Psoas muscle (tissue), 8 donors: Measurements from ENCODE around the gene NKX3-2. TPM values are rescaled to one million over a fixed set of nuclear protein-coding genes. Genes with fewer than 3 reads are reported as not detected.

ENCODE experiments used
- ATAC-seq, 4 donors: fragments of 200-7000 bp; cut with Tn5 transposase; one replicate each; pipeline ENCODE4 v1.9.1; 2020; ENCODE audit warnings: moderate library complexity in 3 of 4, mild to moderate bottlenecking in 2 of 4
- DNase-seq, 2 donors: peaks; one replicate each; pipeline ENCODE4 v3.0.0-alpha.2; 2020
- H3K27ac ChIP-seq: fragments of 200-600 bp; one replicate; pipeline ENCODE4 v1.8.0; 2022
- H3K27me3 ChIP-seq, 3 donors: fragments of 200-600 bp in 1 of 3; one replicate each; pipeline versions ENCODE4 v1.6.1 to v1.8.0; 2013 to 2022; ENCODE audit warnings: low read length in 2 of 3, mild to moderate bottlenecking in 2 of 3, moderate library complexity in 1 of 3; ENCODE audit not compliant: insufficient read depth in 3 of 3
- H3K36me3 ChIP-seq, 2 donors: fragments of 200-600 bp in 1 of 2; one replicate each; pipeline versions ENCODE4 v1.6.1 to v1.8.0; 2013 to 2022; ENCODE audit warnings: low read depth in 1 of 2, mild to moderate bottlenecking in 1 of 2, moderate library complexity in 1 of 2; ENCODE audit not compliant: insufficient read depth in 1 of 2
- H3K4me1 ChIP-seq: fragments of 200-600 bp; one replicate; pipeline ENCODE4 v1.8.0; 2022
- H3K4me3 ChIP-seq: fragments of 200-600 bp; one replicate; pipeline ENCODE4 v1.8.0; 2022; ENCODE audit warnings: mild to moderate bottlenecking
- H3K9me3 ChIP-seq: fragments of 200-600 bp; one replicate; pipeline ENCODE4 v1.8.0; 2022
- CTCF ChIP-seq: fragments of 200-600 bp; IDR thresholded peaks from one replicate; pipeline ENCODE4 v1.8.0; 2022; ENCODE audit warnings: antibody characterized with exemption
- WGBS, 3 donors: extraction: QIAGEN DNeasy Blood & Tissue Kit; methylation state at CpG; one replicate each; pipeline versions ENCODE4 v1.1.6 to v1.1.7; 2013; 5-methylcytosine and 5-hydroxymethylcytosine counted together
- intact Hi-C, 2 donors: fragments of 100-400 bp; cut with DNase I; formaldehyde crosslinking; loops; one replicate each; pipeline versions ENCODE4 v1.11.0 to v1.14.2; 2022
- polyA plus RNA-seq, 3 donors: library from polyadenylated mRNA; stranded (reverse); fragments of 200-250 nt; gene quantifications; one replicate each; pipeline ENCODE4 v1.2.3, GENCODE V29; 2013
- total RNA-seq, 4 donors: library from RNA; stranded (reverse); fragmentation: NEBNext Ultra II Directional in 2 of 4; extraction: Animal tissue kit (Norgen Biotek cat#: 25700) in 2 of 4; gene quantifications; one replicate each; pipeline versions ENCODE4 v1.2.1 to v1.2.4, GENCODE V29; 2021 to 2023
- donor health status: healthy with polysubstance abuse.
- donor health status: DM: no; HTN: no; CAD: no; lungs with moderate emphysema.
- donor health status: Bipolar disorder and iron deficiency.
- donor health status: healthy.
- donor health status: DM: yes; HTN: yes; CAD: no.
- donor health status: DM: no; HTN: no; CAD: no.
- donor health status: DM: no; HTN: no; CAD: no.
- donor health status: DM: yes; HTN: yes; CAD: no.

The NKX3-2 gene
- total and polyA plus RNA-seq, 7 donors: 0.01 to 0.08 TPM; not detected in 5

GRCh38 chr4:13538427-13538973 is 5.8 kb downstream of the NKX3-2 start:
- Histone ChIP-seq H3K36me3 (no peaks in the 10 kb centered on the region), H3K27me3 (peaks cover 3 to 100% (median 71%) of the 10 kb centered on the region in 3 donors), H3K27ac (no peak overlapping the region), H3K4me1 (peaks cover 2% of the 10 kb centered on the region), H3K9me3 (no peaks in the 10 kb centered on the region), H3K4me3 (no peak overlapping the region)
- WGBS, 3 donors: 17 to 25% (median 19%) methylated on average over 16 of the region's 16 CpGs
- intact Hi-C loops: no loop called here
- no peak for ATAC-seq
- TF ChIP-seq CTCF: no peak
- no peak for DNase-seq

- intact Hi-C loops: no loop called here
- Histone ChIP-seq H3K4me1 (peaks cover 2% of the 10 kb centered on the region), H3K36me3 (no peaks in the 10 kb centered on the region), H3K27ac (no peak overlapping the region), H3K9me3 (no peaks in the 10 kb centered on the region), H3K4me3 (no peak overlapping the region), H3K27me3 (peaks cover 3 to 99% (median 69%) of the 10 kb centered on the region in 3 donors)
- WGBS, 3 donors: 8 to 13% (median 9%) methylated on average over 10 of the region's 10 CpGs
- DNase-seq (no peak), ATAC-seq (no peak)
- TF ChIP-seq CTCF: no peak
Observed at GRCh38 chr4:13537832-13538177, 6.5 kb downstream of the NKX3-2 start.

GRCh38 chr4:13537011-13537831 is 7.1 kb downstream of the NKX3-2 start:
- intact Hi-C loops: no loop called here
- H3K9me3 ChIP-seq: no peaks in the 10 kb centered on the region
- no peak overlapping the region for H3K4me3 ChIP-seq
- ATAC-seq: no peak
- peaks cover under 1% of the 10 kb centered on the region for H3K4me1 ChIP-seq
- peaks cover 3 to 99% (median 67%) of the 10 kb centered on the region in 3 donors for H3K27me3 ChIP-seq
- DNase-seq: no peak
- H3K27ac ChIP-seq: no peak overlapping the region
- 10 to 17% (median 13%) methylated on average over 34 of the region's 34 CpGs for WGBS, 3 donors
- TF ChIP-seq CTCF: no peak
- H3K36me3 ChIP-seq: no peaks in the 10 kb centered on the region

- H3K9me3 ChIP-seq: no peaks in the 10 kb centered on the region
- ATAC-seq: no peak
- peaks cover 3 to 99% (median 63%) of the 10 kb centered on the region in 3 donors for H3K27me3 ChIP-seq
- TF ChIP-seq CTCF: no peak
- intact Hi-C loops: no loop called here
- no peak overlapping the region for H3K27ac ChIP-seq
- H3K4me1 ChIP-seq: no peaks in the 10 kb centered on the region
- no peaks in the 10 kb centered on the region for H3K36me3 ChIP-seq
- no peak for DNase-seq
- H3K4me3 ChIP-seq: no peak overlapping the region
- 22 to 29% (median 27%) methylated on average over 6 of the region's 6 CpGs for WGBS, 3 donors
Observed at GRCh38 chr4:13536607-13537006, 7.7 kb downstream of the NKX3-2 start.
